GM21447 (cell line): Measurements from ENCODE around the gene DCDC2C.
"Not testable (repeated sequence)": the region's sequence is repeated elsewhere in the genome, so short reads cannot be mapped to it uniquely, and the experiment has no call there.

Experiments
- ATAC-seq: cut with Tn5 transposase; IDR thresholded peaks from one replicate; pipeline ENCODE4 v1.9.1; 2021; ENCODE audit not compliant: unreplicated experiment

DCDC2C gene, protein sequence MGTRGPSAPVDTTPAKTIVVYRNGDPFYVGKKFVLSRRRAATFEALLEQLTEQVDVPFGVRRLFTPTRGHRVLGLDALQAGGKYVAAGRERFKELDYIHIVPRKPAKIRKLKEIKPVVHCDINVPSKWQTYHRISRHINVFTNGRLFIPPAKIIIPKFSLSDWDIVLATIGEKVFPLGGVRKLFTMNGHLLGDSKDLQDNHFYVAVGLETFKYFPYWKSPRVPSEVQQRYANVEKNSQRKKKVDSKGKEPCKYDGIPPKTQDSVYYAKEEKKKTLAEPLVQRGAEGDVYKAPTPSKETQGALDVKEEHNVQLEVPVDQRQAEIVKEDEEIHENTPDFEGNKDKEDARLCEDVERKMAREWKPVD

DNA sequence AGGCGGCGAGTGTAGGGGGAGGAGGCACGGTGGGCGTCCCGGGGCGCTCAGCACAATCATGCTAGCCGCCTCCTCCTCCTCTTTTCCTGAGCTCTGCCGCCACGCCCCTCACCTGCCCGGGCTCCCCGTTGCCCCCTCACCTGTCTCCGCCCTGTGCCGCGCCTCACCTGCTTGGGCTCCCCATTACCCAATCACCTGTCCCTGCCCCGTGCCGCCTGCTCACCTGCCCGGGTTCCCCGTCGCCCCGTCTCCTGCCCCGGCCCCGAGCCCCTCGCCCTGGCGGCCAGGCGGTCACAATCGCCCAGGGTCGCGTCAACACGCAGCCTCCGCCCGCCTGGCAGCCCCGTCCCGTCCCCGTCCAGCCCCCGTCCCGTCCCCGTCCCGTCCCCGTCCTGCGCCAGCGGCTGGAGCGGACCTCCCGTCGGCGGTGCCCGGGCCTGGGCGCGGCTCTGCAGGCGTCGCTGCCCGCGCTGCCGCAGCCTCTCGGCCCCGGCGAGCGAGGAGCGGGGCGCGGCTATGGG is at the start of gene DCDC2C:
Gene DCDC2C (plus strand): TSS at position 340 of the 521 bp plus-strand sequence. CDS start 177 bp downstream, at position 517.
- ATAC-seq, result no peak

DNA sequence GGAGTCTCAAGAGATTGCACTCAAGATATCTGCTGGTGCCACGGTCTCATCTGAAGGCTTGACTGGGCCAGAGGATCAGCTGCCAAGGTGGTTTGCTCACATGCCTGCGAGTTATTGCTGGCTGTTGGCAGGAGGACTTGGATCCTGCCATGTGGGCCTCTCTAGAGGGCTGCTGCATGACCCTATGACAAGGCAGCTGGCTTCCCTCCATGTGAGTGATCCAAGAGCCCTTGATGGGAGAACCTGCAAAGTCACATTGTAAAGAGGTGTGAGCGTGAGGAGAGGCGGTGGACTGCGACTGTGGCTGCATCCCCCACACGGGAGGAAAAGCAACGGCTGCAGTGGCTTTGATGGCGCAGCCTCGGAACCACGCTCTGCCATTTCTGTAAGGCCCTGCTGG is 49.4 kb upstream of the DCDC2C start:
- ATAC-seq, result no peak

DNA sequence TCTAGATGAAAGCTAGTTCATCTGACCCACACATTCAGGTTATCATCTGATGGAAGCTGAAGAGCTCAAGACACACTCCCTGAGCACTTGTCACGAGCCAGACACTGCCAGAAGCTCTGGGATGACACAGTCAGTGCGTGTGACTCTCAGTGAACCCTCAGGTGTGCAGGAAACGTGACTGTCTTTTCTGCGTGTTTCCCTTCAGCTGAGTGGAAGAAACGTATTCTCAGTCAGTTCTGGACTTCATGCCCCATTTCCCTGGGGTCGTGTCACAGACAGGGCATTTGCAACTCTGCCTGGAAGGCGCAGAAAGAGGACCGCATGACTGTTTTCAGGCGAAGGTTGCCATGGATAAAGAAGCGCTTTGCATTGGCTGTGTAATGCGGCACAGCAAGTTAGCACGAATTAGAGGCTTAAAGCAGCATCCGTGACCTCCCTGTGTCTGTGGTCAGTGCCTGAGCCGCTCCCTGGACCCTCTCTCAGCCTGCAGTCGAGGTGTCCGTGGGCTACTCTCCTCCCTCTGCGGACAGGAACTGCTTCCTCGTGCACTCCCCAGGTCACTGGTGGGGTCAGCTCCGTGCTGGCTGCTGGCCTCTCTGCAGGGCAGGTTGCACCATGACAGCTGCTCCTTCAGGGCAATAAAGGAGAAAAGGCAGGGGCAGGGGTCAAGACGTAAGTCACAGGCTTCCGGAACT is 48.7 kb upstream of the DCDC2C start:
- ATAC-seq, result no peak

DNA sequence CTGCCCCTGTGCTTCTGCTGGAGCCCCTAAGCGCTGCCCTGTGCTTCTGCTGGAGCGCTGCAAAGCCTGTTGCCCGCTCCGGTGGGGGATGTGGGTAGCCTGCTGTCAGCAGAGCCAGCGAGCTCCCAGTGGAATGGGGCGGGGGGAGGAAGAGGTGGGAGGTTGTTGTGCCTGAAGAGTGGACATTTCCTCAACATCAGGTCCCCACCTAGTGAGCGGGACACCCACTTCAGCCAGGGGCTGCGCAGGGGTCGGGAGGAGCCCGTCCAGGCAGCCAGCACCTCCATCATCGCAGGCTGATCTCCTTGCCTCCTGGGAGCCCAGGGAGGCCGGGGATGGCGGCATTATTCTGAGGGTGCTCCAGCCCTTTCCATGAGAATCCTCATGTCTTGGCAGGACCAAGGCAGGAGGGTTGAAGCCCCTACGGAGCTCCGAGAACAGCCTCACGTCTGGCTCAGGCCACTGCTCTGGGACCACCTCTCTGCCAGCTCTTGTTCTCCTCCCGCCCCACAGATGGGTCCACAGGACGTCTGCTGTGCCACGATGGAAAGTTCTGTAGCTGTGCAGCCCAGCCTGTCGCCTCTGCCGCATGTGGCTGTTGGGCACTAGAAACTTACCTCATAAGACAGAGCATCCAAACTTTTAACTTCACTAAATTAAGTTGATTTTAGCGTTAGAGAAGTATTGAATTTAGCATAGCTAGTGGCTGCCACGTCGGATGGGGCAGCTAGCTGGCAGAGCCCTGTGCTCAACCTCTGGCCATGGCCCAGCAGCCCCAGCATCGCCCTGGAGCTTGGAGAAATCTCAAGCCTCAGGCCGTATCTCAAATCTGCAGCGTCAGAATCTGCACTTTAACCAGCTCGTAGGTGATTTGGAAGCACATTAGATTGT is 47.3 kb upstream of the DCDC2C start:
- ATAC-seq, result no peak

DNA sequence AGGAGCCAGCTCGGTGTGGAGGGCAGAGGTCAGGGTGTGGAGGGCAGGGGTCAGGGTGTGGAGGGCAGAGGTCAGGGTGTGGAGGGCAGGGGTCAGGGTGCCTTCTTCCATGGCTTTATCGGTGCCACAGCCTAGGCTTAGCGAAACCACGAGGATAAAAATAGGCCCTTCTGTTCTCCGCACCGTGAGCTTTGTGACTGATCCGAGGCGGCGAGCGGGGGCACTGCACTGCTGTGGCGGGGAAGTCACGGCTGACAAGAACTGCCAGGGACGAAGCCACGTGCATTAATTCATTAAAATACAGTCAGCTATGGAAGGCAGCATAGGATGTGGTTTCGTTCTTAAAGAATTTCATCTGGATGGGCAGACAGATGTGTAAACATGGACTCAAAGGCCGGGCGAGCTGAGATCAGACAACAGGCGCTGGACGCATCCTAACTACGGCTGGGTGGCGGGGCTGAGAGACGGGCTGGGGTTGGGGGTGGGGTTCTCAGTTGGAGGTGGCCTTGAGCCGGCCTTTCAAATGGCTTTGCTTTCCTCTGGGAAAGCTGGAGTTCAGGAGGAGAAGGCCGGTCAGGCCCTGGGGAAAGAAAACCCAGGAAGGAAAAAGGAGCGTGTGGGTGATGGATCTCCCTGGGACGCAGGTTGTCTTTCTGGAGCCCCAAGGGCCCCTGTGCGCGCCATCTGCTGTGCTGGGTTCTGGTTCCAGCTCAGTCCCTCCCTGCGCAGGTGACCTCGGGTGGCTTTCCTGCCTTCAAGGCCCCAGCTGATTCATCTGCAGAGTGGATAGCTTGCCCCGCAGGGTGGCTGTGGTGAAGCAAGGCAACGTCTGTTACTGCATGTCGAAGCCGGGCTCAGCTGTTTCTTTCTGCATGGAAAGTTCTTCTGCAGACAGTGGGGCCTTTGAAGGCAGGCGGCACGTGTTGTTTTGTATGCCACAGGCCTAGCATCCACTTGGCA is 46.3 kb upstream of the DCDC2C start:
- no peak for ATAC-seq

DNA sequence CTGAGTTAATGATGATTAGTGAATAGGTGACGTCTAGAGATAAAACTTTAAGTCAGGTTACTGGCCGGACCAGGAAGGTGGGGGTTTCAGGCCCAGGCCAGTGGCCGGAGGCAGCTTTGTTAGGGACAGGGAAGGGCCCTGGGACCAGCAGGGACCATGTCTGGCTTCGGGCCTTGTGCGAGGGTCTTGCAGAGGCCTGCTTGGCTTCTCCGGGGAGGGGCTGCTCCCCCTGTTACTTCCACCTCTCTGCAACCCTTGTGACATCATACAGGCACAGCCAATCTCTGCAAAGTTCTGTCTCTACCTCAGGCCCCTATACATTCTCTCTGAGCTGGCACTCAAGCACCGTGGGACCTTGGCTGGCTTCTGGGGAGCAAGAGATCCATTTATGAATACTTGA is 45.5 kb upstream of the DCDC2C start, which contains the start of gene ALLC:
Gene ALLC (plus strand): TSS at position 320 of the 400 bp plus-strand sequence. CDS start 12,958 bp downstream, outside the sequence.
- ATAC-seq, result no peak

DNA sequence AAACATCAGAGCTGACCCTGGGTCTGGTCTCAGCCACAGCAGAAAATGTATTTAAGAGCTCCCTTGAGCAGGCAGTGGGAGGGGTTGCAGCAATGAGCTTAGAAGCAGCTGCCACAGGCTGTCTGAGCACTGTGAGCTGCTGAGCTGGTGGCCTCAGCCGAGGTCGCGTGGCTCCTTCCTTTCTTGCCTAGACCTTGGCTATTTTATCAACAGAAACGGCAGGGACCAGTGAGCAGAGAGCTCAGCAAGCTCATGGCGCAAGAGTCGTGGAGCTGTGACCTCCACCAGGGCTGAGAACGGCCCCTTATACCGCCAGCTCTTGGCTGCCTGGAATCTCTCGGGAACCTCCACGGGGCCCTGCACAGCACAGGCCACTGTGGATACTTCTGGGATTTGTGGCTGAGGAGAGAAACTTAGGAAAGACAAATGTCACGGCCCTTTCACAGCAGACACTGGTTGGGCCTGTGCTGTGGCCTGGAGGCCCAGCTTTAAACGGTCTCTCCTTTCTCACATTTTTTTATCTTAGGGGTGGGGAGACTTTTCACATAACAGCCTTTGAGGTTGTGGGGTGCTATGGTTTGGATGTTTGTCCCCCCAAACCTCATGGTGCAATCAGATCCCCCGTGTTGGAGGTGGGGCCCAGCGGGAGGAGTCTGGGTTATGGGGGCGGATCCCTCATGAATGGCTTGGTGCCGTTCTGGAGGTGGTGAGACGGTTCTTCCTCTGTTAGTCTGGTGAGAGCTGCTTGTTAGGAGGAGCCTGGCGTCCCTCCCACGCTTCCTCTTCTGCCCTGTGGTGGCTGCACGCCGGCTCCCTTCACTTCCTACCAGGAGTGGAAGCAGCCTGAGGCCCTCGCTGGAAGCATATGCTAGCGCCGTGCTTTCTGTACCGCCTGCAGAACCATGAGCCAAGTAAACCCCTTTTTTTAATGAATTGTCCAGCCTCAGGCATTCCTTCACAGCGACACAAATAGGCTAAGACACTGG is 43.6 kb upstream of the DCDC2C start:
- no peak for ATAC-seq

DNA sequence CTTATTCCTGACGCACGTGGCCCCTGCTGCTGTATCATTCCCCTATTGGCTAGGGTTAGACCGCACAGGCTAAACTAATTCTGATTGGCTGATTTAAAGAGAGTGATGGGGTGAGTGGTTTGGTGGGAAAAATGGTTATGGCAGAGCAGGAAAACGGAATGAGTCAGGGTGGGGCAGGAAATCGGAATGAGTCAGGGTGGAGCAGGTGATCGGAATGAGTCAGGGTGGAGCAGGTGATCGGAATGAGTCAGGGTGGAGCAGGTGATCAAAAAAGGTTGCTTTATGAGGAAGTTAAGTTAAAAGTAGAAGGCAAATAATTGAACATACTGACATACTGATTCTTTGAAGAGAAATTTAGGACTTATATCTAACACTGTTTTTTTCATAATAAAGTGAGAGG is 42.7 kb upstream of the DCDC2C start:
- ATAC-seq, result not testable (repeated sequence)

DNA sequence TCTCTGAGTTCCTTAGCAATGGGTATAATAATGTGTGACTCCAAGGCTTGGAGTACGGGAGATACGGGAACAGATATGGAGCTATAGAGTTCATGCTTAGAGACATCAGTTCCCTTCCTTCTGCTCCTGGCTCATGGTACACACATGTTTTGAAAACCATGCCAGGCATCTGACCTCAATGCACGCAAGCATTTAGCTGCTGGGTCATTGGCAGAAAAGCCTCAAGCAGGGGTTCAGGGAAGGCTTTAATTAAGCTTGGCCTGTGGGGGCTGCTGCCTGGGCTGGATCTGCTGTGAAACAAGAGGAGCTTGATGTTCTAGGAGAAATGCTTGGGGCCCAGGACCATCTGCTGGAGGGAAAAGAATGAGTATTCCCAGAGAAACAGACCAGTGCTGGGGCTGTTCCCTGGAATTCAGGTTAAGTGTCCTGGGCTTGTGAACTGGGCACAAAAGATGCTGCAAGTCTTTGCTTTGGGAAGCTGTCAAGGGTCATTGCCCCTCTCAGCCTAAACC is 42.2 kb upstream of the DCDC2C start:
- ATAC-seq, result no peak

DNA sequence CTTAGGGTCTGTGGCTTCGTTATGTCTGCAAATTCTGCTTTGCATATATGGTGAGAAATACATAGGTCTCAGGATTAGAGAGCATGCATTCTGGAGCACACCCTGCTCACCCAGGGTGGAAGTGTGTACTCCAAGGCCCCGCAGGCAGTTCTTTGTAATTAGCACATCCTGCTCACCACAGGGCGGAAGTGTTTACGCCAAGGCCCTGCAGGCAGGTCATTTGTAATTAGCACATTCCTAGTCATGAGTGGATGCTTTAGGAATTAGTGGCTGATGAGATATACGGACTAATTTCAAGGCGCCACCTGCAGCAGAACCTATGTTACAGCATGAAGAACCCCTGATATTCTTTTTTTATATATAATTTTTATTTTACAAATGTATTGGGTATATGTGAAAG is 41.1 kb upstream of the DCDC2C start:
- no peak for ATAC-seq

DNA sequence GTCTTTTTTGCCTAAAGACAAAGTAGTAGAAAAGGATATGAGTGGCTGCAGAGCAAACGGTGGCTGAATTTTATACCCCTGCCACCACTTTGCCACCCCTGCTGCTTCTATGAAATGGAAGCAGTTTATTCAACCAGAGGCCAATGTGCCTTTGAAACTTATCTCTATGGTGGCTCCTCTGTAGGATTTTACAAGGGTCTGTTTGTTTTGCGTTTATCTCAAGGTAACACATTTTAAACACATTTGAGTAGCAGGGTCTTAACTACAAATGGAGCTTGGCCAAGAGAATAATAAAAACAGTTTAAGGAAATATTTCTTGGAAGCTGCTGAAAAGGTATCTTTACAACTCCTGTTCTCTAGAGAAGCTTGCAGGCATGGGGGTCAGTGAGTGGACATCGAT is 39.3 kb upstream of the DCDC2C start:
- ATAC-seq, result no peak

DNA sequence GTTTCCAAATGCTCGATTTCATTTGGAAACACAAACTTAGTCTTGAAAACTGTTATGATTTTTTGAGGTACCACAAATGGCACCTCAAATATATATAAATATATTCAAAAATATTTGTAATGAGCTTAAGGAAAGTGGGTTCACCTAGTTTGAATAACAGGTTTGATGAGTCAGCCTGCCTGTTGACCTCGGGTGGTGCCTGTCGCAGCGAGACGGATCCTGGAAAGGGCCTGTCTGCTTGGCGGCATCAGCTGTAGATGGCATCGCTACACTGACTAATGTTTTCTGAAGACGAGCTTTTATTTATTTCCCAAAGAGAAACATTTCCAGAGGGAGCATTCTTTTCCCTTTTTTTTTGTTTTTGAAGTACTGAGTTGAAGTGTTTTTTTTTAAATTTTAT is 38.5 kb upstream of the DCDC2C start:
- ATAC-seq, result no peak

DNA sequence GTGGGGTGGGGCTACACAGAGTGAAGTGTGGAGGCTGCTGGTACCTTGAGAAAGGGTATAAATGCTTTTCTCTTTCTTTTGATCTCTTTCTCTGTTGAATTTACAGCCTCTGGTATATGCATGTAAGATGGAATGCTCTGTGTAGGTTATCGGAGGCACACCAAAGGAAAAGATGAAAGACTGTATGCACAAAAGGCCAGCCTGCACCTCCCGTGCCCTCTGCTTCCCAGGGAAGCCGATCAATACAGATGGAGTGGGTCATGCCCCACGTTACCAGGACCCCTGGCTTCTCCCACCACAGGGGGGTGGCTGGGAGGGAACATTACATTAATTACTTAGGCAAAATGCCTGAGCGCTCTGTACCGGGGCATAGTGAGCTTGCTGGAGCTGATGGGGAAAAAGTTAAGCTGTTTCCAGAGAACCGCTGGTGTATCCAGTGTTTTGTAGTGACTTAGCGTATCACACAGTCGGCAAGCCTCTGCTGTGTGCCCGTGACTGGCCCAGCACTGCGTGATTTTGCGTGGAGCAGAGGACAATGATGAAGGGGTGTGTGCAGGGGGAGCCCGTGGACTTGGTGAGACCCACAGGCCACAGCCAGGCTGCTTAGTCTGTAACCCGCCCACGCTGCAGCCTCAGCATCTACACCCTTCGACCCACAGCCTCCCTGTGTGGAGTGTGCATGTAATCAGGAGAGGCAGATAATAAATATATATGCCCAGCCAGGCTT is 37.3 kb upstream of the DCDC2C start:
- no peak for ATAC-seq

DNA sequence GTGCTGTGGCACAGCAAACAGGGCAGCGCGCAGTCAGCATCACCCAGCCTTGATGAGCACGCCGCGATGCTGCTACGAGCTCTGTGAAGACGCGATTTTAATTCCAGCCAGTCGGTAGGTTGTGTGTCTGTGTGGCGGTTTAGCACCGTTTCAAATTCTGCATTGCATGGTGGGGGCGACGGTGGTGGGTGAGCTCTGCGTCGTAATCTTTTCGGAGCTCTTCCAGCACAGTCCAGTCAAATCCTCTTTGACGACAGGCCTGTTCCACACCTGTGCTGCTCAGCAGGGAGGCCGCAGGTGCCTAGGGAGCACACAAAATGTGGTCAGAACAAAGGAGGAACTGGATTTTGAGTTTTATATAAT is 36.8 kb upstream of the DCDC2C start:
- ATAC-seq, result no peak

DNA sequence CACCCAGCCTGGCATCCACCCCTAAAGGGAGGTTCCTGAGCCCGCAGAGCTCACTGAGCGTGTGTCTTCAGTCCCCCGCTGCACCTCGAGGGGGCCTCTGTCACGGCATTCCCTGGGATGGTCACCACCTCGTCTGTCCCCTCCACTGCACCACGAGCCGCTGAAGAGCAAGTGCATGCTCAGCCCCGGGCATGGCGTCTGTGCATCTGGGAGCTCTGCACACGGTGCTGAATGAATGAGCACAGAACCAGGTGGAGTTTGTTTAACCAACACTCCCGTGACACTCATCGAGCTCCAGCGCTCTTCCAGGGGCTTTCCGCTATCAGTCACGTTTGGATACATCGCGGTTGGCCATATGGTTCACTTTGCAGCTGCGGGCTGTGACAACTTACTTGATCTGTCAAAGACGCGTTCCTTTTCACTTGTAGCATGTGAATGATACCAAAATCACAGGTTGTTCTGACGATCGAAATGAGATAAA is 36.2 kb upstream of the DCDC2C start:
- no peak for ATAC-seq

DNA sequence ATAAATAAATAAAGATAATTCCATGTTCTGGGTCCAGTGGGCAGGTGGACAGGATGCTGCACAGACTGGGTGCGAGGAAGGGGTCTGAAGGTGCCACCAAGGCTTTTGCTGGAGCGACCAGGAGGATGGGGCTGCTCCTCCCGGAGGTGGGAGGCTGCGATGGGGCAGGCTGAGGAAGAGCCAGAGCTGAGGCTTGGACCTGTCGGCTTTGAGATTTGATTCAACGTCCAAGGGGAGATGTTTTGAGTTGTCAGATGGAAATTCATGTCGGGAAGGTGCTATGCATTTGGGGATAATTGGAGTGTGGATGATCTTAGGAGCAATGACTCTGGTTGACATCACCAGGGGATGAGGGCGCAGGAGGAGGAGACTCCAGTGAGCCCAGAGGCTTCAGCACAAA is 33.7 kb upstream of the DCDC2C start:
- ATAC-seq, result no peak

DNA sequence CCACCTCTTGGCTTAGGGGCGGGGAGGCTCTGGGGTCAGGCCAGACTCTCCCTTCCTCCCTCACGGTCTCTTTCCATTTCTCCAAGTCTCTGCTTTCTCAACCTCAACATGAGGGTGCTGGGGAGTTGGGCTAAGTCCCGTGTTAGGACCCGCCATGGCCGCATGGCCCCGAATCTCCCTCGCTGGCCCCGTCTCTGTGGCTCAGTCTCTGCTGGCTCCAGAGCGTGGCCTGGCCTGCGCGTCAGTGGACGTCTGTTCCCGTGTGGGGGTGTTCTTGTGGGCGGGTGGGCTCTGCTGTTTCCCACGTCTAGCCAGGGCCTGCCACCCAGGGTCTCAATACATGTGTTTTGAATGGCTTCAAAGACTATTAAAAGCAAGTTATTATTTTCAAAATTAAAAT is 33.0 kb upstream of the DCDC2C start:
- ATAC-seq, result no peak

DNA sequence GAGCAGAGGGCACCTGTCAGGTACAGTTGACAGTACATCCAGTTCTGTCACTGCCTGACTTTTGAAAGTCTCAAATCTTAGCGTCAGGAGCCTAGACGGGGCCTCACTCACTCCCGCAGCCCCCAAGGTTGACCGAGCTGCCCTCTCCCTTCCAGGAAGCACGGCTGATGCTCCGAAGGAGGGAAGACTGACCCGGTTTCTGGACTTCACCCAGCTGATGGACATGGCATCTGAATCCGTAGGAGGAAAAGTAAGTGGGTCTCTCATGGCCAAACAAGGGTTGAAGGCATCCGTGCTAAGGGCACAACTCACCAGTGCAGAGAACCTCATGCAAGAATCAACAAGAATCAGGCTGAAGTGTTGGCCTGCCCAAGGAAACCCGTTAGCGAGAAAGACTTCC is 32.4 kb upstream of the DCDC2C start:
- no peak for ATAC-seq
